ENCODE measurements around the gene PCYOX1L. TPM values are rescaled to one million over a fixed set of nuclear protein-coding genes. Genes with fewer than 3 reads are reported as not detected.
A peak's percentile ranks its signal among the peaks of the same experiment; 100 is the strongest.

Gene PCYOX1L
- polyA plus RNA-seq, 2 of the 4 experiments (the other 2 are of a cell fraction), result 2.1 to 6.7 TPM

GRCh38 chr5:149325894-149326293, 32.0 kb upstream of the PCYOX1L start:
- DNase-seq (ENCODE audit: low read depth in 1 of 2, low spot score in 1 of 2) (no peak), ATAC-seq (no peak), FAIRE-seq (no peak)
- Histone ChIP-seq H3K4me2 (no peak overlapping the region), H3K27ac (no peak overlapping the region), H3K4me3 (no peak overlapping the region), H3K4me1 (peaks cover 19% of the 10 kb centered on the region), H3K9me3 (no peaks in the 10 kb centered on the region)
- ChIA-PET CTCF (interaction anchor here (1.7 to 21.3 kb wide), 4 partner anchors 9 to 239 kb away, joined by 5 to 275 read pairs (median 6); partner anchors contain the start of gene IL17B), POLR2A (no interaction called here)
- WGBS (ENCODE audit: missing lambda C conversion rate), result 96% methylated on average over 5 of the region's 5 CpGs
- TF ChIP-seq SMC3 (IDR thresholded peaks at IDR 0.05) (no peak), TFCP2L1 (CRISPR knock-in tag; IDR thresholded peaks at IDR 0.05) (no peak), EHF (CRISPR knock-in tag; IDR thresholded peaks at IDR 0.05) (no peak), CBX2 (IDR thresholded peaks at IDR 0.05; ENCODE audit: borderline replicate concordance, low read depth) (no peak), HEYL (CRISPR knock-in tag; IDR thresholded peaks at IDR 0.05) (no peak), FOSL2 (IDR thresholded peaks at IDR 0.05) (no peak), FOSL2 (CRISPR knock-in tag; IDR thresholded peaks at IDR 0.05) (no peak), RAD21 (conservative IDR thresholded peaks at IDR 0.05 in 1 of 2, IDR thresholded peaks at IDR 0.05 in 1 of 2) (no peak), BHLHE40 (IDR thresholded peaks at IDR 0.05; ENCODE audit: low read depth, low read length) (no peak)

- peak in 1 of 2 experiments; percentile 36 for DNase-seq (ENCODE audit: low read depth in 1 of 2, low spot score in 1 of 2)
- Histone ChIP-seq H3K27ac (no peak overlapping the region), H3K4me1 (peaks cover 13% of the 10 kb centered on the region; the same call in 1 of the 3 replicates), H3K4me3 (no peak overlapping the region), H3K9me3 (no peaks in the 10 kb centered on the region), H3K4me2 (0 out of 3 replicates have a peak overlapping the region, but pooled peaks have one; percentile 14)
- TF ChIP-seq PHF8 (IDR thresholded peaks at IDR 0.05; ENCODE audit: borderline replicate concordance, low read depth) (no peak), E2F6 (IDR thresholded peaks at IDR 0.05; ENCODE audit: borderline replicate concordance, low read depth) (no peak), EHF (CRISPR knock-in tag; IDR thresholded peaks at IDR 0.05) (no peak), CBX2 (IDR thresholded peaks at IDR 0.05; ENCODE audit: borderline replicate concordance, low read depth) (no peak), MYC (IDR thresholded peaks at IDR 0.05; ENCODE audit: borderline replicate concordance, low read length) (no peak), CTCF (IDR thresholded peaks at IDR 0.05) (no peak), BHLHE40 (IDR thresholded peaks at IDR 0.05; ENCODE audit: low read depth, low read length) (no peak)
- WGBS (ENCODE audit: missing lambda C conversion rate), result 46% methylated on average over 3 of the region's 3 CpGs
- CTCF ChIA-PET, result interaction anchor here (1.3 to 21.3 kb wide), 5 partner anchors 9 to 238 kb away, joined by 5 to 275 read pairs (median 7); partner anchors contain the start of gene IL17B
- no peak for FAIRE-seq
- peak in 1 of 2 experiments; percentile 53; a peak in 2 of 6 replicates for ATAC-seq
- POLR2A ChIA-PET, result no interaction called here
These were observed 31.2 kb upstream of the PCYOX1L start for GRCh38 chr5:149326611-149327010.

GRCh38 chr5:149328177-149328576, 29.7 kb upstream of the PCYOX1L start:
- ATAC-seq (no peak), FAIRE-seq (no peak), DNase-seq (ENCODE audit: low read depth in 1 of 2, low spot score in 1 of 2) (no peak)
- 92% methylated on average over 5 of the region's 5 CpGs for WGBS (ENCODE audit: missing lambda C conversion rate)
- Histone ChIP-seq H3K4me2 (no peak overlapping the region), H3K9me3 (no peaks in the 10 kb centered on the region), H3K4me1 (peaks cover 13% of the 10 kb centered on the region; the same call in 1 of the 3 replicates), H3K27ac (no peak overlapping the region), H3K4me3 (no peak overlapping the region)
- TF ChIP-seq PBX3 (IDR thresholded peaks at IDR 0.05) (no peak), POLR2AphosphoS2 (conservative IDR thresholded peaks at IDR 0.05; ENCODE audit: low read length) (no peak)
- POLR2A ChIA-PET, result no interaction called here
- CTCF ChIA-PET, result interaction anchor here (1.1 to 21.3 kb wide), 4 partner anchors 11 to 224 kb away, joined by 3 to 275 read pairs (median 3); partner anchors contain the start of gene IL17B
